ENCODE data around the gene DPH1.

DNA sequence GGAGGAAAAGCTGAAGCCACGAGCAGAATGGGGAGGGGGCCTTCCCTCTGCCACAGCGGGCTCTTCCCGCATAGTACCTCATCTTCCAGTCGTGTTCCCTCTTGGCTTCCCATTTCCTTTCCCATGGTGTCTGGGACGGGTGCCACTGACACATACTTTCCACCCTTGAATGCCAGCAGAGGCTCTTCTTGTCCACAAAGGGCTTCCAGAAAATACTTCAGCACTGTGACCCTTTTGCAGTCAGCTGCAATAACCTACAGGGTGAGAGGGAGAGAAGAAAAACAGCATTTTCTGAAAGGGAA, 55.6 kb downstream of the DPH1 start:
- TF ChIP-seq POLR2AphosphoS5 (IDR thresholded peaks at IDR 0.05), result peak in 3 of 4 donors; percentile 51 to 66 (median 60)
- TF ChIP-seq, protein P1, sequence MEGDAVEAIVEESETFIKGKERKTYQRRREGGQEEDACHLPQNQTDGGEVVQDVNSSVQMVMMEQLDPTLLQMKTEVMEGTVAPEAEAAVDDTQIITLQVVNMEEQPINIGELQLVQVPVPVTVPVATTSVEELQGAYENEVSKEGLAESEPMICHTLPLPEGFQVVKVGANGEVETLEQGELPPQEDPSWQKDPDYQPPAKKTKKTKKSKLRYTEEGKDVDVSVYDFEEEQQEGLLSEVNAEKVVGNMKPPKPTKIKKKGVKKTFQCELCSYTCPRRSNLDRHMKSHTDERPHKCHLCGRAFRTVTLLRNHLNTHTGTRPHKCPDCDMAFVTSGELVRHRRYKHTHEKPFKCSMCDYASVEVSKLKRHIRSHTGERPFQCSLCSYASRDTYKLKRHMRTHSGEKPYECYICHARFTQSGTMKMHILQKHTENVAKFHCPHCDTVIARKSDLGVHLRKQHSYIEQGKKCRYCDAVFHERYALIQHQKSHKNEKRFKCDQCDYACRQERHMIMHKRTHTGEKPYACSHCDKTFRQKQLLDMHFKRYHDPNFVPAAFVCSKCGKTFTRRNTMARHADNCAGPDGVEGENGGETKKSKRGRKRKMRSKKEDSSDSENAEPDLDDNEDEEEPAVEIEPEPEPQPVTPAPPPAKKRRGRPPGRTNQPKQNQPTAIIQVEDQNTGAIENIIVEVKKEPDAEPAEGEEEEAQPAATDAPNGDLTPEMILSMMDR (IDR thresholded peaks at IDR 0.05), result no peak
- TF ChIP-seq POLR2A (IDR thresholded peaks at IDR 0.05), result no peak

Measured in sigmoid colon (tissue), 4 donors.